ENCODE measurements around the gene NAV3. TPM values are rescaled to one million over a fixed set of nuclear protein-coding genes. Genes with fewer than 3 reads are reported as not detected.

NAV3 gene
- total and polyA plus RNA-seq, 2 donors (not counting 1 experiment from before 2014, with no cell fraction given): not detected

- no peaks in the 10 kb centered on the region for H3K4me1 Mint-ChIP-seq
- DNase-seq (no peak), ATAC-seq (ENCODE audit: low read depth) (no peak)
- Histone ChIP-seq H3K36me3 (replicated peaks in 1 of 2; ENCODE audit: control extremely low read depth in 1 of 2, control insufficient read depth in 1 of 2, extremely low read depth in 1 of 2, insufficient read depth in 2 of 2, low read length in 1 of 2) (no peaks in the 10 kb centered on the region), H4K20me1 (ENCODE audit: control insufficient read depth, insufficient read depth, low read length, poor library complexity, severe bottlenecking) (no peaks in the 10 kb centered on the region), H3K9me3 (ENCODE audit: control extremely low read depth in 1 of 3, control insufficient read depth in 2 of 3, insufficient read depth in 1 of 3, low read length in 2 of 3) (peaks cover 0 to 2% (median 0%) of the 10 kb centered on the region in 3 donors), H3K4me1 (ENCODE audit: control insufficient read depth in 2 of 2, insufficient read depth in 2 of 2, low read length in 2 of 2) (no peaks in the 10 kb centered on the region), H3K9ac (ENCODE audit: low read length) (no peak overlapping the region), H3K4me3 (ENCODE audit: control extremely low read depth in 1 of 5, extremely low read depth in 1 of 5, insufficient read depth in 1 of 5, low read depth in 2 of 5, low read length in 4 of 5) (no peak overlapping the region), H3K79me2 (ENCODE audit: control insufficient read depth, insufficient read depth, low read length) (no peaks in the 10 kb centered on the region), H3K27me3 (replicated peaks in 1 of 4; ENCODE audit: control extremely low read depth in 1 of 4, control insufficient read depth in 3 of 4, insufficient read depth in 4 of 4, low read length in 3 of 4) (no peaks in the 10 kb centered on the region), H3K4me2 (replicated peaks; ENCODE audit: low read depth, low read length, poor library complexity, severe bottlenecking) (no peak overlapping the region), H3K27ac (ENCODE audit: low read length in 2 of 2) (no peak overlapping the region), H2AFZ (ENCODE audit: insufficient read depth, low read depth, low read length, poor library complexity, severe bottlenecking) (no peak overlapping the region)
- CTCF ChIA-PET: no interaction called here
- TF ChIP-seq EZH2 (IDR thresholded peaks at IDR 0.05; ENCODE audit: borderline replicate concordance, insufficient read depth, low read depth, low read length, poor library complexity, severe bottlenecking) (no peak), CTCF (IDR thresholded peaks at IDR 0.05) (no peak)
- POLR2A ChIA-PET: no interaction called here
- H3K4me3 Mint-ChIP-seq: no peak overlapping the region
- no peaks in the 10 kb centered on the region for H3K27me3 Mint-ChIP-seq
- WGBS (ENCODE audit: insufficient coverage): no CpG with 5 or more reads among the region's 1 CpG
- no peaks in the 10 kb centered on the region for H3K9me3 Mint-ChIP-seq (ENCODE audit: insufficient read depth)
- intact Hi-C loops (cut with micrococcal nuclease): no loop called here
- no peak overlapping the region for H3K27ac Mint-ChIP-seq
These were observed 57.9 kb downstream of the NAV3 start for GRCh38 chr12:77888611-77889010.

- no peaks in the 10 kb centered on the region for H3K4me1 ChIP-seq (ENCODE audit: control insufficient read depth in 2 of 2, insufficient read depth in 2 of 2, low read length in 2 of 2)
- H3K27me3 ChIP-seq (replicated peaks in 1 of 4; ENCODE audit: control extremely low read depth in 1 of 4, control insufficient read depth in 3 of 4, insufficient read depth in 4 of 4, low read length in 3 of 4): no peaks in the 10 kb centered on the region
- no peak for ATAC-seq (ENCODE audit: low read depth)
- no peak overlapping the region for H3K4me3 Mint-ChIP-seq
- WGBS (ENCODE audit: insufficient coverage): 100% methylated on average over 1 of the region's 3 CpGs
- no peaks in the 10 kb centered on the region for H3K79me2 ChIP-seq (ENCODE audit: control insufficient read depth, insufficient read depth, low read length)
- H3K27ac ChIP-seq (ENCODE audit: low read length in 2 of 2): no peak overlapping the region
- H3K9me3 ChIP-seq (ENCODE audit: control extremely low read depth in 1 of 3, control insufficient read depth in 2 of 3, insufficient read depth in 1 of 3, low read length in 2 of 3): peaks cover 0 to 2% (median 0%) of the 10 kb centered on the region in 3 donors
- H3K4me3 ChIP-seq (ENCODE audit: control extremely low read depth in 1 of 5, extremely low read depth in 1 of 5, insufficient read depth in 1 of 5, low read depth in 2 of 5, low read length in 4 of 5): no peak overlapping the region
- H3K9ac ChIP-seq (ENCODE audit: low read length): no peak overlapping the region
- no peaks in the 10 kb centered on the region for H4K20me1 ChIP-seq (ENCODE audit: control insufficient read depth, insufficient read depth, low read length, poor library complexity, severe bottlenecking)
- DNase-seq: no peak
- TF ChIP-seq EZH2 (IDR thresholded peaks at IDR 0.05; ENCODE audit: borderline replicate concordance, insufficient read depth, low read depth, low read length, poor library complexity, severe bottlenecking): no peak
- TF ChIP-seq CTCF (IDR thresholded peaks at IDR 0.05): no peak
- no peaks in the 10 kb centered on the region for H3K4me1 Mint-ChIP-seq
- ChIA-PET CTCF (no interaction called here), POLR2A (no interaction called here)
- no peaks in the 10 kb centered on the region for H3K9me3 Mint-ChIP-seq (ENCODE audit: insufficient read depth)
- no peak overlapping the region for H3K4me2 ChIP-seq (replicated peaks; ENCODE audit: low read depth, low read length, poor library complexity, severe bottlenecking)
- H3K27me3 Mint-ChIP-seq: no peaks in the 10 kb centered on the region
- intact Hi-C loops (cut with micrococcal nuclease): no loop called here
- no peak overlapping the region for H2AFZ ChIP-seq (ENCODE audit: insufficient read depth, low read depth, low read length, poor library complexity, severe bottlenecking)
- no peak overlapping the region for H3K27ac Mint-ChIP-seq
- no peaks in the 10 kb centered on the region for H3K36me3 ChIP-seq (replicated peaks in 1 of 2; ENCODE audit: control extremely low read depth in 1 of 2, control insufficient read depth in 1 of 2, extremely low read depth in 1 of 2, insufficient read depth in 2 of 2, low read length in 1 of 2)
These were observed 60.9 kb downstream of the NAV3 start for GRCh38 chr12:77891518-77892147.
